ENCODE measurements around the gene CDH2.

The CDH2 gene

DNA sequence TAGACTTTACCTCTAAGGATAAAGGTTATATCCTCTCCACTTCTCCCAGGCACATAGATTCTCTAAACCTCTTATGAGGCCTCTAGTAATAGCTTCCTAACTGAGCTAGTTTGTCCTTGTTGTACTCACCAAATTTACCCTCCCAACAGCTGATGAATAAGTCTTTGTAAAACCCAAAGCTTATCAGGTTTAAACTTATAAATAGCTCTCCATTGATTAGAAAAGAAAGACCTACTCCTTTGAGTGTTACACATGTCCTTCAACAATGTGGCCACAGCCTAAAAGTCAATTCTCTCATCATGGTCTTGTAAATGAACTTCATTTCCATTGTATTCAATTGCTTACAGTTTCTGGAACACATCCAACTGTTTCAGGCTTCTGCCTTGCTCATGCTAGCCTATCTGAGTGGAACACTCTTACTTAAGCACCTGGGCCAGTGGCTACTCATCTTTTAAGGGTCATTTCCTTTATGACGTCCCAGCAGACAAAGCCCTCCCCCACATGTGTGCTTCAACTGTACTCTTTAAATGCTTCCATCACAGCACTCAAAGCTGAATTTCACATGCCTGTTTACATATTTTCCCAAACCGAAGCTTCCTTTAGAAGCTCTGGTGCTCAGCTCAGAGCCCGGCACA is 131.6 kb downstream of the CDH2 start:
- in situ Hi-C loops (cut with MboI; ENCODE audit: low sequenced_read_pairs): no loop called here

DNA sequence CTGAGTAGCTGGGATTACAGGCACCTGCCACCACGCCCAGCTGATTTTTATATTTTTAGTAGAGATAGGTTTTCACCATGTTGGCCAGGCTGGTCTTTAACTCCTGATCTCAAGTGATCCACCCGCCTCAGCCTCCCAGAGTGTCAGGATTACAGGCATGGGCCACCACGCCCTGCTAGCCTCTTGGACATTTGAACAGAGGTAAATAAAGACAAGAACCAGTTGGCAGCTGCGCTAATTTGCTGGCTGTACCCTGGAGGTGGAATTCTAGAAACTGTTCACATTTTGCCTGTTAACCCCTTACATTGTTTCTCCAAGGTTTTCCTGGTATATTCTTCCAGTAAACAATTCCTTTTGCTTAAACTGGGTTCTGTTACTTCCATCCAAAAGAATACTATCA is 132.9 kb downstream of the CDH2 start:
- in situ Hi-C loops (cut with MboI; ENCODE audit: low sequenced_read_pairs): no loop called here

DNA sequence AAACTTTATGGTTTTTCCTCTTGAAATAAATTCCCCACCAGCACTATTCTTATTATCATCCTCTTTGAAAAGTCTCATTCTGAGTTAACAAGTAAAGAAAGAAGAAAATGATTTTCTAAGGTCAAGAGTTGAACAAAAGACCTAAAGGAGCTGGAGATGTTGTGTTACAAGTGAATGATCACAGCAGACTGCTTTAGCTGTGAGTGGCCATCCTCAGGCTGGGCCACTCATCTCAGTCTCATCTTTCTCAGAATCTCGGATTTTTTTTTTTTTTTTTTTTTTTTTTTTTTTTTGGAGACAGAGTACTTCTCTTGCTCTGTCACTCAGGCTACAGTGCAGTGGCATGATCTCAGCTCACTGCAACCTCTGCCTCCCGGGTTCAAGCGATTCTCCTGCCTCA is 133.3 kb downstream of the CDH2 start:
- in situ Hi-C loops (cut with MboI; ENCODE audit: low sequenced_read_pairs): no loop called here

DNA sequence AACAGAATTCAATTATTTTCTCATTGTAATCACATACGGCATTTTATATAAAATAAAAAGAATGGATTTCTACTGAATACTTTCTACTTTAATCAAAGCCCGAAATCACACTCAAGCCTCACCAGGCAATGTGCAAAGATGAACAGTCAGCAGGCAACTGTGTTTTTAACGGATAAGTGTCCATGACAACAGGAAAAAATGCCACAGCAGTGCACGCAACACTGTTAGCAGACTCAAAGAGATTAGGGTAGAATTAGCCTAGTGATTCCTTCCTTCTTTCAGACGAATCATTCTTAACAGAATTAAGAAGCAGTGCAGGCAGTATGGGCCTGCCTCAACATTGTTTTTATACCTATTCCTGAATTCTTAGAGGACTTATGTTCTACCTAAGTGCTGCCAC is 135.6 kb downstream of the CDH2 start:
- in situ Hi-C loops (cut with MboI; ENCODE audit: low sequenced_read_pairs): no loop called here

DNA sequence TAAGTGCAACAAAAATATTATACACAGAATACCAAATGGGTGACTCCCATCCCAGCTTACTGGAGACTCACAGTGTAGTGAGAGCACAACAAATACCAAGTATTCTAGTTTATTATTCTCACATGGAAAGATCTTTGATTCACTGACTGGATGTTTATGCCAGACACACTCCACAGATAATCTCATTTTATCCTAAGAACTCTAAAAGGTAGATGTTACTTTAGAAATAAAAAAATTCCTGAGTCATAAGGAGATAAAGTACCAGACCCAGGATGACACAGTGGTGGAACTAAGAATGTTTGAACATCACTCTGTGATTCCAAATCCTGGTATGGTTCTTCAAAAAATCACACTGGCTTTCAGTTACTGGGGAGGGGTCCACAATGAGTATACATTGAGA is 136.2 kb downstream of the CDH2 start:
- in situ Hi-C loops (cut with MboI; ENCODE audit: low sequenced_read_pairs): no loop called here

DNA sequence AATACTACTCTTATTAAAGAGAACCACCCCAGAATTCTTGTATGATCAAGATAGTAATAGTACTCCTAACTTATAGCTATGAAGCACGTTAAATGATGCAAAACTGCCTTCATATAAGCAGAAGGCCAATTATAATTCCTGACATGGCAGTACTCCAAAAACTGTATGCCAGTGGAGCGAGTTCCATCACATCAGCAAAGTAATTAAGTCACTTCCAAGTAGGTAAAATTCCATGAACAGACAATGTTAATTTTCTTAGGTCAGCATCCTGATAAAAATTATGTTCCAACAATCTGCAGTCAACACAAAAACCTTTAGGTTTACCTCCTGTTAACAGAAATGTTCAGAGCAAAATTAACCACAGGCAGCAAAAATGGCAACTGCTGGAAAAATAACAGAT is 136.7 kb downstream of the CDH2 start:
- in situ Hi-C loops (cut with MboI; ENCODE audit: low sequenced_read_pairs): no loop called here

DNA sequence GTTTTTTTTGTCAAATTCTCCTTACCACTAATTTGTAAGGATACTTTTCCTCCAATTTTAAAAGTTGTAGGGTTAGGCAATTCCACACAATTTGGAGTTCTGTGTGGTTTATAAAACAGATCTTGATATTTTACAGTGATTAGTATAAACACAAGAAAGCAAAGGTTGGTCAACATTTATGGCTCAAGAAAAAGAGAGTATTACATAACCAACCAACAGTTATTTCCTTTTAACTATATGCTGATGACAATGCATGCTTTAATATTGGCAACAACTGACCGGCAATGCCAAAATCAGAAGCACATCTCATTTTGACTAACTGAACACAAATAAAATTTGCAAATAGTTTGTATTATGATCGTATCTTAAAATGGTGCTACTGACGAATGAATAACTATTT is 137.2 kb downstream of the CDH2 start:
- in situ Hi-C loops (cut with MboI; ENCODE audit: low sequenced_read_pairs): no loop called here

DNA sequence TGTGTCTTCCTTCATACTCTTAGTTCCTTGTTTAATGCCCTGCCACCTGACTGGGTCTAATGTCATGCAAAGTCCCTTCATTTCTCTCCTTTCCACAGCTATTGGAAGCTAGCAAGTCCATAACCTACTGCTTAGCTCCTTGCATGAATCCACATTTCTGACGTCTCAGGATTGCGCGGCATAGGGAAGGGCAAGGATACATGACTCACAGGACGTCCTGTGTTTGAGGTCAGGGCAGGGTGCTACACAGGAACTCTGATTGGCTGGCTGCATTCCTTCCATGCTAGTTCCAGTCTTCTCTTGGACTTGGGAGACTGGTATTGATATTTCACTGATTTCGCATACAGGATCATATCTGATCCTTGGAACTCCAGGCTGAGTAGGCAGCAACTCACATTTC is 137.9 kb downstream of the CDH2 start:
- in situ Hi-C loops (cut with MboI; ENCODE audit: low sequenced_read_pairs): no loop called here

DNA sequence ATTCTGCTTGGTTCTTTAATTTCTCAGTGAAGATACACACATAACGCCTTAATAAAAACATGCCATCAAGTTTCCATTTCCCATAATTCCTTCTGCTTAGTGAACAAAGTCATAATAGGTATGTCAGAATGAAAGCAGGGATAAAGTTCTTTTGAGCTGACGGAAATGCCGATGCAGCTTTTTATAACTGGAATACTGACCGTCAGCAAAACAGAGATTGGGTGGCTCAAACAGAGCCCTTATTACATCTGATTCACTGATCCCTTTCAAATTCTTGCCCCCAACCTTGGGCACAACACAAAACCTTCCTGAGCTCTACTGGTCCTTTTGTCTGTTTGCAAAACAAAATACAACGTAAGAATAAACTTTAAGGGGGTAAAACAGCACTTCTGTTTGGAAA is 140.4 kb downstream of the CDH2 start:
- in situ Hi-C loops (cut with MboI; ENCODE audit: low sequenced_read_pairs): no loop called here

DNA sequence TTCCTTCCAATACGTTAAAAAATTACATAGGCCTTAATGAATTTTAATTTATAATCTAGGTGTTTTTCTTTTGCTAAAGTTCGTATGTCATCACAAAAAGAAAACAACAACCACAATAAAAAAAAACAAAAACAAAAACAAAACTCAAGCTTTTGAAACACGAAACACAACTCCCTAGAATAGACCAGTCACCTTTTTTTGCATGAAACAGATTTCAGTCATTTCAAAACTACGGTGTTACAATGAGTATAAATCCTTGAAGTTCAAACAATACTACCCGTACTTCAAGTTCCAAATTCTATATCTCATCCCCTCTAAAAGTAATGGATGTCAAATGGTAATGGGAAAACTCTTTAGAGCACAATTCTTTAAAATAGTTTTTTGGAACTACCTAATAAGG is 142.4 kb downstream of the CDH2 start:
- in situ Hi-C loops (cut with MboI; ENCODE audit: low sequenced_read_pairs): no loop called here

DNA sequence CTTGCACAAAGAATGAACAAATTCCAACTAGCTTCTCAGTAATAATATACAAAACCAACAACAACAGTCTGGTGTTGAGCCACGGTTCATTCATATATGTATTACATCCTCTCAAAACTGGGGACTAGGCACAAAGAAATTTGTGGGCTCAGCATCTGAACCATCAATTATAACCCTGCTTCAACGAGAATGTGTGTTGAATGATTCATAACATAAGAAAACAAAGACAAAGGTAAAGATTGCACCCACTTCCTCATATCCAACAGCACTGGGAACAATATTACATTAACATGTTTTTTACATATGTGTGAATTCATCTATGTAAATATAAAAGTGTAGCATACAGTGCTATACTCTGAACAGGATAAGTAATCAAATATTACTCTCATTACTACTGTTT is 144.8 kb downstream of the CDH2 start:
- in situ Hi-C loops (cut with MboI; ENCODE audit: low sequenced_read_pairs): no loop called here

DNA sequence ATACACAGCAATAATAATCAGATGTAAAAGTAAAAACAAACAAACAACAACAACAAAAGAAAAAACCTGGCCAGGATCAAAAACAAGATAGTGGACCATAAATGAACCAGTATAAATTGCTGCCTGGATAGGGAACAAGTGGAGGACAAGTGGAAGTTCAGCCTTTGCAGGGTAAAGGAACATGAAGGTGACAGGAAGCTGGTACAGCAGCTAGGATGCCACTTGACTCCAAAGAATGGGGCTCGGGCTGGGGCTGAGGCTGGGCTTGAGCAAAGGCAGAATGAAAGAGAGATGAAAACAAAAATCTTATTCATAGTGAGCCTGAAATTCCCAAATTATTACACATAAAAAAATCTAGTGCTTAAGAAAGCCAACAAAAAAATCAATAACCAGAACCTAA is 146.5 kb downstream of the CDH2 start:
- in situ Hi-C loops (cut with MboI; ENCODE audit: low sequenced_read_pairs): no loop called here

DNA sequence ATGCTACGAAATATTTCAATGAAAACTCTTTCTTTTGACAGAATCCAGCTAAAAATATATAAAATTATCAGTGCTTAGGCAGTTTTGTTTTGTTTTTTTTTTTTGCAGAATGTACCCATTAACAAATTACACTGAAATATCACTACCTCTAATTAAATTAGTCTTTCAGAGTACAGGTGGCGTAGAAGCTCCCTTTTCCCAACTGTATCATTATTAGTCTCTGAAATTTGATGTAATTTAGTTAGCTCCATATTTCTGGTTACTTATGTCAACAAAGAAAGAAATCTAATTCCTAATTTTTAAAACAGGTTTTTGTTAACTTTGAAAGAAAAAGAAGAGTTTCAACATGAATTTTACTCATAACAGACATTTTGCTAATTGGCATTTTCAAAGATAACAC is 149.2 kb downstream of the CDH2 start:
- in situ Hi-C loops (cut with MboI; ENCODE audit: low sequenced_read_pairs): no loop called here

DNA sequence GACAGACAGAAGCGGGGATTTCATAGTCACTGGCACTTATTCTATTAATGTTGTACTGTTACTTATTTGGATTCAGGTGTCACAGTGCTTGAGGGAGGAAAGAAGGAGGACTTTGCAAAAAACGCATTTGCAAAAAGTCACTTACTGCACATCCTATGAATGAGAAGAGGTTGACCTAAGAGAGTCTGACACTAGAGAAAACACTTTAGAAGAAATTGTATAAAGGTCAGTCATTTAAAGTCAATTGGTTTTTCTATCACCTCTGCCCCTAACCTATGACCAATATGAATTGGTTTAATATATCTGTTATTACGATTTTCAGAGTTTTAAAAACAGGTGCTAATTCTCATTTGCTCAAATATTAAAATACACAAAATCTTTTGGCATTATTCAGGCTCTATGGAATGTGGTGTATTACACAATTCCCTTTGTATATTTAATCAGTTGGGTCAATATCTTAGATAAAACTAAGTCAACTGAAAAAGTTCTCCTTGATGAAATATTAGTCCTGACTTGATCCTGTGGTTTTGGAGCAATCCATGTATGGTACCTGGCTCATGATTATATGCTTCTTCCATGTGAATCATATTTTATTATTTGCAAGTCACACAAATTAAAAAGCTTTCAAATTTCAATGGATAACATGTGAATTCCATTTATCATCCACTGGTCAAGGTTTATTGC is 157.4 kb downstream of the CDH2 start:
- in situ Hi-C loops (cut with MboI; ENCODE audit: low sequenced_read_pairs): no loop called here

DNA sequence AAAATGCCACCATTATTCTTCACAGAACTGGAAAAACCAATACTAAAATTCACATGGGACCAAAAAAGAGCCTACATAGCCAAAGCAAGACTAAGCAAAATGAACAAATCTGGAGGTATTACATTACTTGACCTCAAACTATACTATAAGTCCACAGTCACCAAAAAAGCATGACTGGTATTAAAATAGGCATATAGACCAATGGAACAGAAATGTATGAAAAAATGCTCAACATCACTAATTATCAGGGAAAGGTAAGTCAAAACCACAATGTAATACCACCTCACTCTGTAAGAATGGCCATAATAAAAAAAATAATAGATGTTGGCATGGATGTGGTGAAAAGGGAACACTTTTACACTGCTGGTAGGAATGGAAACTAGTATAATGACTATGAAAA is 158.6 kb downstream of the CDH2 start:
- in situ Hi-C loops (cut with MboI; ENCODE audit: low sequenced_read_pairs): no loop called here

DNA sequence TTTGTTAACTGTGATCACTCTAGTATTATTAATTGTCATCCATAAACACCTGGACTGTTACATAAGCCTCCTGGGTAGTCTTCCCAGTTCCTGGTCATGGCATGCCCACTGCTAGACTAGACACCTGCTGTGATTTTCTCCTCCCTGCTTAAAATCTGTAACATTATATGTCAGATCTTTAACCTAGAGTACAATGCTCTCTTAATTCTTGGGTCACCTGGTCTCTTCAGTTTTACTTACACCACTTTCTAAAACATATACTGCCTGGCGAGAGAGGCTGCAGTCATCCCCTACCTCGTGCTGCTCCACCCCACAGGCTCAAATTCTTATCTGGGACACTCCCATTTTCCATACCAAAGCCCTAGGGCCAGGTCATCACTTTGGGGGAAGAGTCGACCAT is 161.3 kb downstream of the CDH2 start:
- in situ Hi-C loops (cut with MboI; ENCODE audit: low sequenced_read_pairs): no loop called here

DNA sequence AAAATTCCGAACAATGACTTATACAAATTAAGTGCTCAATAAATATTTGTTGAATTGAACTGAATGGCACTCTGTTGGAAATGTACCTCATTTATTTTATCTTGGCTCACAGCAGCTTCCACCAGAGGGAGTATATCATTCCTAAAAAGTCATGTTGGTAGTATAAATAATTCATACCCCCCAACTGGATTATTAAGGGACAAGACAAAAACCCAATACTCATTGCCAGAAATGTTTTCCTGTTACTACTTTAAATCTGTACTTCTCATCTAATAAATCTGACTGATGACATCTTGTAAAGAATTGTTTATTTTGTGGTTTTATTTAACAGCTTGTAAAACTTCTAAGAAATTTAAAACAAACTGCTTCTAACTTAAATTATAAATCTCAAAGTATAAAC is 163.9 kb downstream of the CDH2 start:
- in situ Hi-C loops (cut with MboI; ENCODE audit: low sequenced_read_pairs): no loop called here

DNA sequence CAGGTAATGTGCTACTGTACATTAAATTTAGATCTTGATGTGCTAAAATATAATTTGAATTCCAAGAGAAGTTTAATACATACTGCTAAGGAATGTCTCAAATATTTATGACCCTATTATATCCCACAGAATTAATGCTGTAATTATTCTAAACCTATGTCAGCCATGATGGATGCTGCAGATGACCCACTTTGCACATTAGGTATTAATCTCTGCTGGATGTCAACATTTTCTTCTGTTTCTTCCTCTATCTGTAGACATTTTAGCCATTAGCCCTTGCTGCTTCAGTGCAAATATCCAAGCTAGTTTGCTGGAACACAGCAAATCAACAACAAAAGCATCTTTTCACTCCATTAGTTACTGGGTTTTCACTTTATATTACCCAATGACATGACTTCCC is 164.6 kb downstream of the CDH2 start:
- in situ Hi-C loops (cut with MboI; ENCODE audit: low sequenced_read_pairs): no loop called here

DNA sequence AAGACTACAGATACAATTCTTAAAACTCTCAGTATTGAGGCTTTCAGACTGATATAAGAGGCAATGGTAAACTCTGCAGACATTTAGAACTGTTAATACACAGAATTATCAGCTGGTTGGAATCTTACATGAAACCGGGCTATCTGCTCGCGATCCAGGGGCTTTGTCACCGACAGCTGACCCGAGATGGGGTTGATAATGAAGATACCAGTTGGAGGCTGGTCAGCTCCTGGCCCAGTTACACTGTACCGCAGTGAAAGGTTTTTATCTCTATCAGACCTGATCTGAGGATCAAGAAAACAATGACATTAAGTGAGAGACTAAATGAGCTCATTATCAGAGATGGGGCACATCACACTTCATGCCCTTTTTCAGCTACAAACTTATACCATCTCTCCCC is 167.3 kb downstream of the CDH2 start:
- in situ Hi-C loops (cut with MboI; ENCODE audit: low sequenced_read_pairs): no loop called here

DNA sequence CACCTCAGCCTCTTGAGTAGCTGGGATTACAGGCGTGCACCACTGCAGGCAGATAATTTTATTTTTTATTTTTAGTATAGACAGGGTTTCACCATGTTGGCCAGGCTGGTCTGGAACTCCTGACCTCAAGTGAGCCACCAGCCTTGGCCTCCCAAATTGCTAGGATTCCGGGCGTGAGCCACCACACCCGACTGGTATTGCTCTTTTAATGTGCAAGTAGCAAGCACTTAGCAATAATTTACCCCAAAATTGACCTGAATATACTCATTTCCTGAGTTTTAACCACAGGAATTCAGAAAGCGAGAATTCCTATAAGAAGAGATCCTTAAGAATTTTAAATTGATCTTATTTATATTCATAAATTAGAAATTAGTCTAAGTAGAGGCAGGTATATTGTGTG is 169.1 kb downstream of the CDH2 start:
- in situ Hi-C loops (cut with MboI; ENCODE audit: low sequenced_read_pairs): no loop called here

DNA sequence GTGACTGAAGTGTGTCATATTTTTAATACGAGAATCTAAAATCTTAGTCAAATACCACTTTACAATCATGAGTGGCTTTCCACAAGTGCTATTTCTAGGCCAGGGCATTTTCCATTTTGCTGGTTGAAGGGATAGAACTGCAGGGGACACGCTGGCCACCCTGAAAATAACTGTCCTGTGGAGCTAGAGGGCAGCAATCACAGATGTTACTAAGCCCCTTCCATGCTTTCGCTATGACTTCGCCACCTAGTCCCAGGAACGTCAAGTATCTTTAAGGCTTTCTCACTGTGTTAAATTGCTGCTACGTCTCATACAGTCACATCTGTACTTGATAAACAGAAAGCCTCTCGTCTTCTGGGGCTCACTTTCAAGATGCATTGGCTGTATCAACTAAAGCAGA is 171.8 kb downstream of the CDH2 start:
- in situ Hi-C loops (cut with MboI; ENCODE audit: low sequenced_read_pairs): no loop called here

DNA sequence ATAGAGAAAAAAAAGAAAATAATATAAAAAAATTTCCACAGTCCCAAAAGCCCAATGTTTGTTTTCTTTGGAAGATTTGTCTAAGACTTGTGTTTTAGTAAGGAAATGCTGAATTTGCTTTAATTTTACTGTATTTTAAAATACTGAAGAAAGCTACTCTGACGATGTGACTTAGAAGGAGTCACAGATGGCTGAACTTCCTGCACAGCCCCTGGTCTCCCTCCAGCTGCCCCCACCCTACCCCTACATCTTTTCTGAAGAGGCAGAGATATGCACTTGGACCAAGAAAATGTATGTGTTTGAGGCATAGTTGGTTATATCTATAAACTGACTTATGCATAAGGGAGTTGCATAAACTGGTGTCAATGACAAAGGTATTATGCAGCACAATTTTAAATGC is 172.3 kb downstream of the CDH2 start:
- in situ Hi-C loops (cut with MboI; ENCODE audit: low sequenced_read_pairs): no loop called here

DNA sequence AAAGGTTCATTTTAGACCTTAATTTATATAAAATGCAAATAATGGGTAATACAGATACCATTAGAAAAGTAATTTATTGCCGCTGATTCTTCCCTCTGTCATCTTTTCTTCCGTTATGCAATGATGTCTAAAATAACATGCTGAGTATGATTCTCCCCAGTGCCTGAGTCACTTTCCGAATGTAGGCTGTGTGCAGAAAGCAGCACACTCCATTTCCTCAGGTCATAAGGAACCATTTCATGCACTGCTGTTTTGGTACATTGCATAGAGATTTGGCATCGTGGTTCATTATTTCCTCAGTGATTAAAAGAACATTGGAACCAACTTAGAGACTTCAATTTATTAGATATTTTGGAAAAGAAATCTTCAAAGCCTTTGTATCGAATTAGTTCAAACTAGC is 173.5 kb downstream of the CDH2 start:
- in situ Hi-C loops (cut with MboI; ENCODE audit: low sequenced_read_pairs): no loop called here

Measured in HL-60/S4 (cell line).